ENCODE measurements around the gene IFT172. TPM values are rescaled to one million over a fixed set of nuclear protein-coding genes. Genes with fewer than 3 reads are reported as not detected.

IFT172 gene
- total and polyA plus RNA-seq, 2 donors (not counting 1 experiment from before 2014, with no cell fraction given), result 11.2 to 33.0 TPM

- Histone ChIP-seq H2AFZ (ENCODE audit: low read length) (no peak overlapping the region), H3K4me3 (replicated peaks in 1 of 4; ENCODE audit: control extremely low read depth in 1 of 4, insufficient read depth in 1 of 4, low read depth in 3 of 4, low read length in 4 of 4) (no peak overlapping the region), H3K27ac (ENCODE audit: insufficient read depth, low read length) (no peak overlapping the region)
These were observed 30.8 kb upstream of the IFT172 start for GRCh38 chr2:27520316-27520715.

GRCh38 chr2:27518782-27519113 lies 29.2 kb upstream of the IFT172 start:
- TF ChIP-seq CTCF (conservative IDR thresholded peaks at IDR 0.05 in 1 of 2, IDR thresholded peaks at IDR 0.05 in 1 of 2; ENCODE audit: low read depth in 1 of 2, low read length in 2 of 2), result no peak
- Histone ChIP-seq H3K27ac (ENCODE audit: insufficient read depth, low read length) (no peak overlapping the region), H3K4me3 (replicated peaks in 1 of 4; ENCODE audit: control extremely low read depth in 1 of 4, insufficient read depth in 1 of 4, low read depth in 3 of 4, low read length in 4 of 4) (no peak overlapping the region), H3K79me2 (ENCODE audit: control insufficient read depth, insufficient read depth, low read length) (no peaks in the 10 kb centered on the region), H3K4me2 (ENCODE audit: extremely low read depth, insufficient read depth, low read length) (no peak overlapping the region), H3K36me3 (ENCODE audit: control insufficient read depth, insufficient read depth, low read length) (no peaks in the 10 kb centered on the region), H3K9me3 (ENCODE audit: control insufficient read depth, insufficient read depth, low read depth, low read length) (no peaks in the 10 kb centered on the region), H3K4me1 (ENCODE audit: control insufficient read depth, extremely low read depth, insufficient read depth, low read length) (no peaks in the 10 kb centered on the region), H3K27me3 (ENCODE audit: control insufficient read depth, insufficient read depth, low read length) (no peaks in the 10 kb centered on the region), H4K20me1 (ENCODE audit: control insufficient read depth, extremely low read depth, insufficient read depth, low read length) (no peaks in the 10 kb centered on the region), H3K9ac (ENCODE audit: insufficient read depth, low read length) (no peak overlapping the region), H2AFZ (ENCODE audit: low read length) (no peak overlapping the region)
- DNase-seq (ENCODE audit: low read depth in 2 of 2), result no peak

More at GRCh38 chr2:27520316-27520715, 30.8 kb upstream of the IFT172 start:
- Histone ChIP-seq H3K9me3 (ENCODE audit: control insufficient read depth, insufficient read depth, low read depth, low read length) (no peaks in the 10 kb centered on the region), H4K20me1 (ENCODE audit: control insufficient read depth, extremely low read depth, insufficient read depth, low read length) (no peaks in the 10 kb centered on the region), H3K27me3 (ENCODE audit: control insufficient read depth, insufficient read depth, low read length) (no peaks in the 10 kb centered on the region), H3K9ac (ENCODE audit: insufficient read depth, low read length) (no peak overlapping the region), H3K79me2 (ENCODE audit: control insufficient read depth, insufficient read depth, low read length) (no peaks in the 10 kb centered on the region), H3K4me1 (ENCODE audit: control insufficient read depth, extremely low read depth, insufficient read depth, low read length) (no peaks in the 10 kb centered on the region), H3K36me3 (ENCODE audit: control insufficient read depth, insufficient read depth, low read length) (no peaks in the 10 kb centered on the region), H3K4me2 (ENCODE audit: extremely low read depth, insufficient read depth, low read length) (no peak overlapping the region)
- no peak for DNase-seq (ENCODE audit: low read depth in 2 of 2)
- no peak for TF ChIP-seq CTCF (conservative IDR thresholded peaks at IDR 0.05 in 1 of 2, IDR thresholded peaks at IDR 0.05 in 1 of 2; ENCODE audit: low read depth in 1 of 2, low read length in 2 of 2)
- no peak for TF ChIP-seq EZH2 (IDR thresholded peaks at IDR 0.05; ENCODE audit: low read length, missing control alignments)

GRCh38 chr2:27518113-27518781 lies 28.7 kb upstream of the IFT172 start:
- Histone ChIP-seq H3K4me2 (ENCODE audit: extremely low read depth, insufficient read depth, low read length) (no peak overlapping the region), H3K36me3 (ENCODE audit: control insufficient read depth, insufficient read depth, low read length) (no peaks in the 10 kb centered on the region), H3K9ac (ENCODE audit: insufficient read depth, low read length) (no peak overlapping the region), H3K9me3 (ENCODE audit: control insufficient read depth, insufficient read depth, low read depth, low read length) (no peaks in the 10 kb centered on the region), H3K79me2 (ENCODE audit: control insufficient read depth, insufficient read depth, low read length) (no peaks in the 10 kb centered on the region), H3K27ac (ENCODE audit: insufficient read depth, low read length) (no peak overlapping the region), H3K27me3 (ENCODE audit: control insufficient read depth, insufficient read depth, low read length) (no peaks in the 10 kb centered on the region), H3K4me1 (ENCODE audit: control insufficient read depth, extremely low read depth, insufficient read depth, low read length) (no peaks in the 10 kb centered on the region), H3K4me3 (replicated peaks in 1 of 4; ENCODE audit: control extremely low read depth in 1 of 4, insufficient read depth in 1 of 4, low read depth in 3 of 4, low read length in 4 of 4) (no peak overlapping the region), H4K20me1 (ENCODE audit: control insufficient read depth, extremely low read depth, insufficient read depth, low read length) (no peaks in the 10 kb centered on the region), H2AFZ (ENCODE audit: low read length) (no peak overlapping the region)
- TF ChIP-seq EZH2 (IDR thresholded peaks at IDR 0.05; ENCODE audit: low read length, missing control alignments), result no peak
- no peak for TF ChIP-seq CTCF (conservative IDR thresholded peaks at IDR 0.05 in 1 of 2, IDR thresholded peaks at IDR 0.05 in 1 of 2; ENCODE audit: low read depth in 1 of 2, low read length in 2 of 2)
- DNase-seq (ENCODE audit: low read depth in 2 of 2), result no peak
